Measurements from ENCODE around the gene VPS39.

VPS39 gene

GRCh38 chr15:42194513-42194912 lies 13.6 kb downstream of the VPS39 start:
- no peak for DNase-seq

- DNase-seq = no peak
Measured at GRCh38 chr15:42193383-42193782, 14.7 kb downstream of the VPS39 start.

- DNase-seq = no peak
Measured at GRCh38 chr15:42191610-42192346, 16.3 kb downstream of the VPS39 start.

- no peak for DNase-seq
Measured at GRCh38 chr15:42190370-42190769, 17.7 kb downstream of the VPS39 start.

- no peak for DNase-seq
Measured at GRCh38 chr15:42185801-42186200, 22.3 kb downstream of the VPS39 start.

- DNase-seq = no peak
Measured at GRCh38 chr15:42184736-42185135, 23.4 kb downstream of the VPS39 start.

- no peak for DNase-seq
Measured at GRCh38 chr15:42184296-42184695, 23.8 kb downstream of the VPS39 start.

GRCh38 chr15:42182961-42183360 lies 25.1 kb downstream of the VPS39 start:
- DNase-seq = no peak

- DNase-seq = no peak
Measured at GRCh38 chr15:42182328-42182886, 25.7 kb downstream of the VPS39 start.

GRCh38 chr15:42178056-42178455 lies 30.0 kb downstream of the VPS39 start:
- no peak for DNase-seq

GRCh38 chr15:42175671-42176070 lies 32.4 kb downstream of the VPS39 start:
- DNase-seq = no peak

GRCh38 chr15:42172475-42172874 lies 35.6 kb downstream of the VPS39 start:
- no peak for DNase-seq

GRCh38 chr15:42171795-42172194 lies 36.3 kb downstream of the VPS39 start:
- no peak for DNase-seq

GRCh38 chr15:42171122-42171521 lies 37.0 kb downstream of the VPS39 start:
- DNase-seq = no peak

- DNase-seq = no peak
Measured at GRCh38 chr15:42166225-42166940, 41.7 kb downstream of the VPS39 start.

GRCh38 chr15:42165106-42165505 lies 43.0 kb downstream of the VPS39 start:
- DNase-seq = no peak

GRCh38 chr15:42163947-42164550 lies 44.1 kb downstream of the VPS39 start:
- peak; percentile 4 for DNase-seq

GRCh38 chr15:42163291-42163690 lies 44.8 kb downstream of the VPS39 start:
- DNase-seq = no peak

- DNase-seq = no peak
Measured at GRCh38 chr15:42160136-42160535, 48.0 kb downstream of the VPS39 start.

- DNase-seq = no peak
Measured at GRCh38 chr15:42159381-42160015, 48.6 kb downstream of the VPS39 start.

GRCh38 chr15:42158941-42159340 lies 49.2 kb downstream of the VPS39 start:
- no peak for DNase-seq

GRCh38 chr15:42157981-42158765 lies 49.9 kb downstream of the VPS39 start:
- no peak for DNase-seq

Data from NCI-H510A treated with DMSO at 0.1 percent for 48 hours (cell line).